GM19324 (cell line): ENCODE results near the gene SIRT6.
"Not testable (repeated sequence)": the region's sequence is repeated elsewhere in the genome, so short reads cannot be mapped to it uniquely, and the experiment has no call there.

ENCODE experiments used
- ATAC-seq: cut with Tn5 transposase; IDR thresholded peaks from one replicate; pipeline ENCODE4 v1.9.1; 2021; ENCODE audit warnings: mild to moderate bottlenecking, moderate library complexity; ENCODE audit not compliant: unreplicated experiment, low FRiP score

SIRT6 gene

GRCh38 chr19:4177146-4177545 is 5.2 kb downstream of the SIRT6 start:
- no peak for ATAC-seq

- ATAC-seq: no peak
Observed at GRCh38 chr19:4175669-4175931, 6.8 kb downstream of the SIRT6 start.

- no peak for ATAC-seq
Observed at GRCh38 chr19:4174895-4175668, 7.3 kb downstream of the SIRT6 start.

- ATAC-seq: no peak
Observed at GRCh38 chr19:4174213-4174894, 8.0 kb downstream of the SIRT6 start.

GRCh38 chr19:4173479-4174212 is 8.7 kb downstream of the SIRT6 start:
- ATAC-seq: no peak

- no peak for ATAC-seq
Observed at GRCh38 chr19:4172861-4173473, 9.4 kb downstream of the SIRT6 start.

GRCh38 chr19:4171676-4172075 is 10.7 kb downstream of the SIRT6 start:
- ATAC-seq: no peak

- no peak for ATAC-seq
Observed at GRCh38 chr19:4164262-4164661, 18.1 kb downstream of the SIRT6 start.

GRCh38 chr19:4161415-4162077 is 20.8 kb downstream of the SIRT6 start:
- no peak for ATAC-seq

GRCh38 chr19:4157971-4158370 is 24.4 kb downstream of the SIRT6 start:
- not testable (repeated sequence) for ATAC-seq

- no peak for ATAC-seq
Observed at GRCh38 chr19:4157164-4157563, 25.2 kb downstream of the SIRT6 start.

- no peak for ATAC-seq
Observed at GRCh38 chr19:4154571-4155312, 27.6 kb downstream of the SIRT6 start.

GRCh38 chr19:4152241-4152998 is 29.9 kb downstream of the SIRT6 start:
- no peak for ATAC-seq

- ATAC-seq: no peak
Observed at GRCh38 chr19:4151623-4152022, 30.7 kb downstream of the SIRT6 start.

- ATAC-seq: no peak
Observed at GRCh38 chr19:4149518-4150288, 32.7 kb downstream of the SIRT6 start.

- no peak for ATAC-seq
Observed at GRCh38 chr19:4144666-4145249, 37.6 kb downstream of the SIRT6 start.

- not testable (repeated sequence) for ATAC-seq
Observed at GRCh38 chr19:4142916-4143315, 39.4 kb downstream of the SIRT6 start.

- no peak for ATAC-seq
Observed at GRCh38 chr19:4140237-4140711, 42.1 kb downstream of the SIRT6 start.
